ENCODE measurements around the gene RASGEF1C. TPM values are rescaled to one million over a fixed set of nuclear protein-coding genes. Genes with fewer than 3 reads are reported as not detected.

The RASGEF1C gene
- total and polyA plus RNA-seq, 4 donors = 4.4 to 9.7 (median 7.2) TPM

DNA sequence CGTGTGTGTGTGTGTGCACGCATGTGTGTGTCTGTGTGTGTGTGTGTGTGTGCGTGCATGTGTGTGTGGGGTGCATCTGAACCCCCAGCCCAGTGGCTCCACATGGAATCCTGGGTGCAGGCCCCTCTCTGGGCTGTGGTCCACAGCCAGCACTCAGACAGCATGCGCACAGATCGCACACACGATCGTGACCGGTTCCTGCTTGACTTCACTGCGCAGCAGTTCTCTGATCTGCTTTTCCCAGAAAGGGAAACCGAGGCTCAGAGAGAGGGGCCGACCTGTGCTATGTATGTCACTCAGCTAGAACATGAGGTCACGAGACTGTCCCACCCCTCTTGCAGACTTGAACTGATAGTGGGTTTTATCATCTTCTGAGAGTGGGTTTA, 34.4 kb downstream of the RASGEF1C start:
- WGBS (ENCODE audit: insufficient coverage) = 92% methylated on average over 12 of the region's 12 CpGs
- H3K36me3 ChIP-seq (ENCODE audit: control insufficient read depth, insufficient read depth, low read length) = peaks cover 8% of the 10 kb centered on the region
- DNase-seq (ENCODE audit: low read depth in 4 of 6, low spot score in 6 of 6) = no peak
- no peak overlapping the region for H3K4me3 ChIP-seq (ENCODE audit: low read depth, low read length)
- peak overlapping the region; percentile 95 for H3K27ac ChIP-seq (ENCODE audit: low read depth, low read length)
- H3K27me3 ChIP-seq (ENCODE audit: control insufficient read depth, insufficient read depth, low read length) = no peaks in the 10 kb centered on the region
- no peaks in the 10 kb centered on the region for H3K9me3 ChIP-seq (ENCODE audit: control insufficient read depth, insufficient read depth, low read length)
- peaks cover 93% of the 10 kb centered on the region for H3K4me1 ChIP-seq (ENCODE audit: control insufficient read depth, insufficient read depth, low read length)

DNA sequence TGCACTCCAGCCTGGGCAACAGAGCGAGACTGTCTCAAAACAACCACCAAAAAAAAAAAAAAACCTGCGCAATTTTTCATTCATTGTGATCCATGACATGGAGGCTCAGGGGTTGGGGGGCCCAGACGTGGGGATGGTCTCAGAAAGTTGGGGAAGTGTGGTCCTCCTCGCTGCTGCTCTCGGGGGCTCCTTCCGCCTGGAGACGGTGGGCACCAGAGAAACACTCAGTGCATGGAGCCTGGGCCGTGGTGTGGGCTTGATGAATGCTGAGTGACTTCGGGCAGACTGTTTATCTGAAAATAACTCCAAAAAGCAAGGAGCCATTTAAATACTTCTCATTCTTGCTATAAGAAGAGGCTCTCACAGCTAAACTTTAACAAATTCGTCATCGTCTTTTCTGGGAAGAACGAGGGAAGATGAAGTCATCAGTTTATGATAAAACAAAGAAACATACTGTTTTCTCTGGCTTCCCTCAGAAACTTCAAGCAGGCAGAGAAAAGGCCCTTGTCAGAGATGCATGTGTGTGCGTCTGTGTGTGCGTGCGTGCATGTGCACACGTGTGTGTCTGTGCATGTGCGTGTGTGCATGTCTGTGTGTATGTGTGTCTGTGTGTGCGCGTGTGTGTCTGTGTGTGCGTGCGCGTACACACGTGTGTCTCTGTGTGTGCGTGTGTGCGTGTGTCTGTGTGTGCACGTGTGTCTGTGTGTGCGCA, 35.0 kb downstream of the RASGEF1C start:
- Histone ChIP-seq H3K4me3 (ENCODE audit: low read depth, low read length) (no peak overlapping the region), H3K9me3 (ENCODE audit: control insufficient read depth, insufficient read depth, low read length) (no peaks in the 10 kb centered on the region), H3K27ac (ENCODE audit: low read depth, low read length) (peak overlapping the region; percentile 95), H3K27me3 (ENCODE audit: control insufficient read depth, insufficient read depth, low read length) (no peaks in the 10 kb centered on the region), H3K36me3 (ENCODE audit: control insufficient read depth, insufficient read depth, low read length) (peaks cover 8% of the 10 kb centered on the region), H3K4me1 (ENCODE audit: control insufficient read depth, insufficient read depth, low read length) (peaks cover 93% of the 10 kb centered on the region)
- DNase-seq (ENCODE audit: low read depth in 4 of 6, low spot score in 6 of 6) = peak in 1 of 6 donors; percentile 73
- 82% methylated on average over 18 of the region's 27 CpGs for WGBS (ENCODE audit: insufficient coverage)

GRCh38 chr5:180173198-180173544, 35.8 kb downstream of the RASGEF1C start:
- Histone ChIP-seq H3K4me3 (ENCODE audit: low read depth, low read length) (no peak overlapping the region), H3K9me3 (ENCODE audit: control insufficient read depth, insufficient read depth, low read length) (no peaks in the 10 kb centered on the region), H3K4me1 (ENCODE audit: control insufficient read depth, insufficient read depth, low read length) (peaks cover 90% of the 10 kb centered on the region), H3K36me3 (ENCODE audit: control insufficient read depth, insufficient read depth, low read length) (peaks cover 8% of the 10 kb centered on the region), H3K27me3 (ENCODE audit: control insufficient read depth, insufficient read depth, low read length) (no peaks in the 10 kb centered on the region), H3K27ac (ENCODE audit: low read depth, low read length) (peak overlapping the region; percentile 95)
- no peak for DNase-seq (ENCODE audit: low read depth in 4 of 6, low spot score in 6 of 6)
- 84% methylated on average over 4 of the region's 4 CpGs for WGBS (ENCODE audit: insufficient coverage)

DNA sequence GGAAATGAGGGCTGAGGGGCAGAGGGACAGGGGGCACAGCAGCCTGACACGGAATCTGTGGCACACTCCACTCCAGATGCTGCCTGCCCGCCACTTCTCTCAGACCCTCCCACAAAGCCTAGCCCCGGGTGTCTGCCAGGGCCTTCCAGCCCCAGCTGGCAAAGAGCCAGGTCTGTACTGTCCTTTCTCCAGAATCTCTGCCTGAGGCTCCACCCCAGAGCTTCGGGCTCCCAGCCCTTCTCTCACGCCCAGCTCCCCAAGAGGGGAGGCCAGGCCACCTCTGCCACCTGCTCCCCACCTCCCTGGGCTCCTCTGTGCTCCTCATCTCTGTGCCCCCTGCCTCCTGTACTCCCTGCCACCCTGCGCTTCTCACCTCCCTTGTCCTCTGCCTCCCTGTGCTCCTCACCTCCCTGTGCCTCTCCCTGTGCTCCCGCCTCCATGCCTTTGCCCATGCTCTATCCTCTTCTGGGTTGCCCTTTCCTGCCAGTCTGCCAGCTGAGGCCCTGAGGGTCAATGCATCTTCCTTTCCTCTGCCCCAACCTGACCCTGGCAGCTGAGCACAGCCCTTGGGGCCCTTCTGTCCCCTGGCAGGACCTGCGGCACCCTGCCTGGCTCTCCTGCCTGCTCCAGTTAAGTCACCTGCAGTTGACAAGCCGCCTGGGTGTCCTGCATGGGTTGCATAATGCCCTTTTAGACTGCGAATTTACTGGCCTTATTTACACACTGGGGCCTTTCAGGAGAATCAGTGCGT, 36.4 kb downstream of the RASGEF1C start:
- WGBS (ENCODE audit: insufficient coverage) = 47% methylated on average over 11 of the region's 11 CpGs
- H3K9me3 ChIP-seq (ENCODE audit: control insufficient read depth, insufficient read depth, low read length) = no peaks in the 10 kb centered on the region
- H3K27ac ChIP-seq (ENCODE audit: low read depth, low read length) = peak overlapping the region; percentile 95
- H3K4me3 ChIP-seq (ENCODE audit: low read depth, low read length) = no peak overlapping the region
- peaks cover 8% of the 10 kb centered on the region for H3K36me3 ChIP-seq (ENCODE audit: control insufficient read depth, insufficient read depth, low read length)
- peaks cover 87% of the 10 kb centered on the region for H3K4me1 ChIP-seq (ENCODE audit: control insufficient read depth, insufficient read depth, low read length)
- peak in 2 of 6 donors; percentile 74 to 79 for DNase-seq (ENCODE audit: low read depth in 4 of 6, low spot score in 6 of 6)
- no peaks in the 10 kb centered on the region for H3K27me3 ChIP-seq (ENCODE audit: control insufficient read depth, insufficient read depth, low read length)

DNA sequence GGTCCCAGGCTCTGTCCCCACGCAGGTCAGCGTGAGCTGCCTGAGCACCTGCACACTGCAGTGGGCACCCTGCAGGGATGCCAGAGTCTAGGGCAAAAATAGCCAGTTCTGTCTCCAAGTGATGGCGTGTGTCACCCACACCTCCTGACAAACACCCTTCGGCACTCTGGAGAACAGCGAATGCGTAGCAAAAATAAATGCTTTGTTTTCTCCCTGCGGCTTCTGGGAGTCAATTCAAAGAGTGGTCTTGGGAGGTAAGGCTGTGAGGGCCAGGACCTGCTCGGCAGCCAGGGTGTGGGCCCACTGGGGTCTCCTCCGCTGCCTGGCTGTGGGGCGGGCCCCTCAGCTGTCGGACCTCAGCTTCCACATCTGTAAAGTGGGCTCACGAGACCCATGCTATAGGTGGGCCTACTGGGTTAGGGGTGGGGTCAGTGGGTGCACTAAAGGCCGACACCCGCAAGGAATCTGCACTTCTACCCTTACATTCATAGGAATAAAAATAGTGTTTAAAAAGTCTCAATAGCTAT, 37.4 kb downstream of the RASGEF1C start:
- H3K36me3 ChIP-seq (ENCODE audit: control insufficient read depth, insufficient read depth, low read length) = peaks cover 8% of the 10 kb centered on the region
- peaks cover 77% of the 10 kb centered on the region for H3K4me1 ChIP-seq (ENCODE audit: control insufficient read depth, insufficient read depth, low read length)
- H3K27me3 ChIP-seq (ENCODE audit: control insufficient read depth, insufficient read depth, low read length) = no peaks in the 10 kb centered on the region
- H3K27ac ChIP-seq (ENCODE audit: low read depth, low read length) = peak overlapping the region; percentile 95
- H3K4me3 ChIP-seq (ENCODE audit: low read depth, low read length) = no peak overlapping the region
- WGBS (ENCODE audit: insufficient coverage) = 90% methylated on average over 8 of the region's 14 CpGs
- H3K9me3 ChIP-seq (ENCODE audit: control insufficient read depth, insufficient read depth, low read length) = no peaks in the 10 kb centered on the region
- DNase-seq (ENCODE audit: low read depth in 4 of 6, low spot score in 6 of 6) = no peak

GRCh38 chr5:180170810-180171567, 38.0 kb downstream of the RASGEF1C start:
- no peak for DNase-seq (ENCODE audit: low read depth in 4 of 6, low spot score in 6 of 6)
- Histone ChIP-seq H3K27me3 (ENCODE audit: control insufficient read depth, insufficient read depth, low read length) (no peaks in the 10 kb centered on the region), H3K4me3 (ENCODE audit: low read depth, low read length) (no peak overlapping the region), H3K4me1 (ENCODE audit: control insufficient read depth, insufficient read depth, low read length) (peaks cover 73% of the 10 kb centered on the region), H3K36me3 (ENCODE audit: control insufficient read depth, insufficient read depth, low read length) (peaks cover 6% of the 10 kb centered on the region), H3K9me3 (ENCODE audit: control insufficient read depth, insufficient read depth, low read length) (no peaks in the 10 kb centered on the region), H3K27ac (ENCODE audit: low read depth, low read length) (peak overlapping the region; percentile 95)
- WGBS (ENCODE audit: insufficient coverage) = 78% methylated on average over 18 of the region's 19 CpGs

DNA sequence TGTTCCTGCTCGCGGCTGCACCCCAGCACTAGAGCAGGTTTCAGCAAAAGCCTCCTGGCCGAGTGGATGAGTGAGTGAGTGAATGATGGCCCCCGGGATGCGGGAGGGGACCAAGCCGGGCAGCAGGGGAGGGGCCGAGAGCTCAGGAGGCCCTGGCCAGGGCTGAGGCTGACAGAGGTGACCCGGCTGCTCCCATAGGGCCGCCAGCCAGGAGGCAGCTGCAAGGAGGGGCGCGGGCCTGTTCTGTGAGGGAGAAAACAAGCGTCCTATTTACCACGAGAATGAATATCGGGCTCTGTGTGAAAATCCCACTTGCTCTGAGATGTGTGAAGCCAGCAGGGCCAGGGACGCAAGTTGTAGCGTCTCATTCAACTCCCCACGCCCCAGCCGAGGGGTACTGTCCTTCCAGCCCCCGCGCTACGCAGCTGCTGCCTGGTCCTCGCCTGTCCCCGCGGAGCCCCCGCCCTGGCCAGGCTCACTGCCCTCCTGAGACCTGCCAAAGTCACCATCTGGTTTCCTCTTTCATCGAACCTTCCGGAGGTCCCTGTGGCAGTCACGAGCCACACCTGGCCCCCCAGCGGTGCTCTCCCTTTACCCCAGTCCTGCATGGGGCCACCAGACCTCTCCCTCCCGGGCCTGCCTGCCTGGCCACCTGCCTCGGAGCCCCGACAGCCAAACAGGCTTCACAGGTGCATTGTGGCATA, 38.8 kb downstream of the RASGEF1C start:
- Histone ChIP-seq H3K36me3 (ENCODE audit: control insufficient read depth, insufficient read depth, low read length) (peaks cover 5% of the 10 kb centered on the region), H3K9me3 (ENCODE audit: control insufficient read depth, insufficient read depth, low read length) (no peaks in the 10 kb centered on the region), H3K27me3 (ENCODE audit: control insufficient read depth, insufficient read depth, low read length) (no peaks in the 10 kb centered on the region), H3K27ac (ENCODE audit: low read depth, low read length) (peak overlapping the region; percentile 95), H3K4me3 (ENCODE audit: low read depth, low read length) (peak overlapping the region; percentile 18), H3K4me1 (ENCODE audit: control insufficient read depth, insufficient read depth, low read length) (peaks cover 67% of the 10 kb centered on the region)
- DNase-seq (ENCODE audit: low read depth in 4 of 6, low spot score in 6 of 6) = peak in 2 of 6 donors; percentile 72 to 86
- WGBS (ENCODE audit: insufficient coverage) = 27% methylated on average over 32 of the region's 32 CpGs

- no peaks in the 10 kb centered on the region for H3K27me3 ChIP-seq (ENCODE audit: control insufficient read depth, insufficient read depth, low read length)
- peak overlapping the region; percentile 95 for H3K27ac ChIP-seq (ENCODE audit: low read depth, low read length)
- peaks cover 59% of the 10 kb centered on the region for H3K4me1 ChIP-seq (ENCODE audit: control insufficient read depth, insufficient read depth, low read length)
- no peaks in the 10 kb centered on the region for H3K9me3 ChIP-seq (ENCODE audit: control insufficient read depth, insufficient read depth, low read length)
- DNase-seq (ENCODE audit: low read depth in 4 of 6, low spot score in 6 of 6) = no peak
- 43% methylated on average over 21 of the region's 23 CpGs for WGBS (ENCODE audit: insufficient coverage)
- H3K4me3 ChIP-seq (ENCODE audit: low read depth, low read length) = peak overlapping the region; percentile 18
- peaks cover 5% of the 10 kb centered on the region for H3K36me3 ChIP-seq (ENCODE audit: control insufficient read depth, insufficient read depth, low read length)
Measured at GRCh38 chr5:180169248-180170105, 39.5 kb downstream of the RASGEF1C start.

Data from spinal cord (tissue), 10 donors.